Naive thymus-derived CD4-positive, alpha-beta T cell (primary cell): Measurements from ENCODE around the gene FHIT. TPM values are rescaled to one million over a fixed set of nuclear protein-coding genes. Genes with fewer than 3 reads are reported as not detected.

Experiments used
- ATAC-seq: fragments of 150-1000 bp; cut with Tn5 transposase; 2 replicates; pipeline ENCODE4 v1.10.0; 2021; ENCODE audit warnings: mild to moderate bottlenecking, moderate library complexity
- CTCF ChIA-PET: fragments of 350-600 bp; sonication (Branson Sonifier 250); formaldehyde crosslinking; loops from one replicate; lab custom pipeline; 2021; ENCODE audit warnings: antibody characterized with exemption; lab: Charles Lee
- POLR2A ChIA-PET: fragments of 350-600 bp; sonication (Branson Sonifier 250); formaldehyde crosslinking; loops from one replicate; lab custom pipeline; 2021; ENCODE audit warnings: antibody characterized with exemption, inconsistent platforms; lab: Charles Lee
- DNase-seq, 9 donors: peaks; one replicate each; pipeline versions ENCODE4 v3.0.0 to v3.0.0-alpha.2; 2020 to 2022; ENCODE audit warnings: mixed read lengths in 1 of 9
- H3K27ac ChIP-seq: one replicate; pipeline ENCODE4 v1.7.0; 2013; ENCODE audit warnings: mild to moderate bottlenecking, low read depth, low read length, moderate library complexity
- H3K27me3 ChIP-seq, 2 donors: one replicate each; pipeline ENCODE4 v1.7.0; 2013; ENCODE audit warnings: low read length in 2 of 2, mild to moderate bottlenecking in 2 of 2, moderate library complexity in 2 of 2; ENCODE audit not compliant: control insufficient read depth in 2 of 2, insufficient read depth in 2 of 2
- H3K36me3 ChIP-seq, 3 experiments: 1 replicate in 2 of 3; 2 replicates in 1 of 3; pipeline ENCODE4 v1.7.0; 2013; ENCODE audit warnings: low read length in 3 of 3, mild to moderate bottlenecking in 3 of 3, moderate library complexity in 1 of 3; ENCODE audit not compliant: insufficient read depth in 3 of 3, control insufficient read depth in 2 of 3
- H3K4me1 ChIP-seq, 2 donors: one replicate each; pipeline ENCODE4 v1.7.0; 2013; ENCODE audit warnings: low read length in 2 of 2, mild to moderate bottlenecking in 2 of 2, moderate library complexity in 1 of 2; ENCODE audit not compliant: control insufficient read depth in 2 of 2, insufficient read depth in 2 of 2
- H3K4me3 ChIP-seq: 2 replicates; pipeline ENCODE4 v1.7.0; 2013; ENCODE audit warnings: mild to moderate bottlenecking, low read length
- H3K9me3 ChIP-seq, 3 experiments: 1 replicate in 2 of 3; 2 replicates in 1 of 3; pipeline ENCODE4 v1.7.0; 2013; ENCODE audit warnings: low read length in 3 of 3; ENCODE audit not compliant: control insufficient read depth in 2 of 3
- H3K27ac Mint-ChIP-seq, 9 donors: one replicate each; pipeline ENCODE4 v1.8.0; 2020 to 2022; ENCODE audit warnings: mixed read lengths in 9 of 9, mild to moderate bottlenecking in 8 of 9, moderate library complexity in 5 of 9, inconsistent platforms in 2 of 9
- H3K27me3 Mint-ChIP-seq, 5 donors: one replicate each; pipeline ENCODE4 v1.8.0; 2021 to 2022; ENCODE audit warnings: mixed read lengths in 5 of 5, mild to moderate bottlenecking in 1 of 5
- H3K36me3 Mint-ChIP-seq, 5 donors: one replicate each; pipeline ENCODE4 v1.8.0; 2020 to 2022; ENCODE audit warnings: mixed read lengths in 5 of 5, mild to moderate bottlenecking in 3 of 5, inconsistent platforms in 1 of 5
- H3K4me1 Mint-ChIP-seq, 7 donors: one replicate each; pipeline ENCODE4 v1.8.0; 2020 to 2022; ENCODE audit warnings: mixed read lengths in 7 of 7, mild to moderate bottlenecking in 3 of 7, inconsistent platforms in 1 of 7
- H3K4me3 Mint-ChIP-seq, 10 donors: one replicate each; pipeline ENCODE4 v1.8.0; 2020 to 2022; ENCODE audit warnings: mild to moderate bottlenecking in 10 of 10, mixed read lengths in 10 of 10, moderate library complexity in 6 of 10, inconsistent platforms in 2 of 10
- H3K9me3 Mint-ChIP-seq, 11 donors: one replicate each; pipeline ENCODE4 v1.8.0; 2020 to 2022; ENCODE audit warnings: mixed read lengths in 11 of 11, mild to moderate bottlenecking in 4 of 11, inconsistent platforms in 1 of 11, moderate library complexity in 1 of 11
- intact Hi-C, 2 donors: fragments of 100-400 bp; cut with micrococcal nuclease; formaldehyde crosslinking; loops; one replicate each; pipeline ENCODE4 v1.15.1; 2023
- polyA plus RNA-seq, 2 donors: library from polyadenylated mRNA; unstranded; fragments of 300-500 nt; fragmentation: Illumina TruSeq; gene quantifications; one replicate each; pipeline ENCODE4 v1.2.3, GENCODE V29; 2021
- total RNA-seq, 6 experiments: library from RNA in 5 of 6; stranded (reverse) in 5 of 6; gene quantifications; 1 replicate in 5 of 6; 2 replicates in 1 of 6; pipeline ENCODE4 v1.2.3 and lab custom pipeline; 2021 to 2026

FHIT gene
- total and polyA plus RNA-seq, 7 experiments from 2014 or later = 51.2 to 230 (median 152) TPM

GRCh38 chr3:60147249-60147950 is 1103.9 kb downstream of the FHIT start:
- intact Hi-C loops = no loop called here
- H3K27me3 ChIP-seq = no peaks in the 10 kb centered on the region
- ChIA-PET CTCF (no interaction called here), POLR2A (no interaction called here)
- no peaks in the 10 kb centered on the region for H3K36me3 ChIP-seq
- H3K9me3 ChIP-seq = no peaks in the 10 kb centered on the region
- ATAC-seq = peak; percentile 44
- H3K4me3 ChIP-seq = no peak overlapping the region
- Mint-ChIP-seq H3K27ac (peak overlapping the region in 1 of 9 donors; percentile 47), H3K4me1 (peaks cover 0 to 13% (median 9%) of the 10 kb centered on the region in 7 donors), H3K9me3 (peaks cover 0 to 8% (median 0%) of the 10 kb centered on the region in 11 donors), H3K27me3 (no peaks in the 10 kb centered on the region), H3K4me3 (peak overlapping the region in 4 of 10 donors; percentile 23 to 34 (median 28)), H3K36me3 (peaks cover 0 to 6% (median 2%) of the 10 kb centered on the region in 5 donors)
- peak in 7 of 9 donors; percentile 4 to 35 (median 18) for DNase-seq
- no peak overlapping the region for H3K27ac ChIP-seq
- H3K4me1 ChIP-seq = peaks cover 0 to 4% of the 10 kb centered on the region in 2 donors

DNA sequence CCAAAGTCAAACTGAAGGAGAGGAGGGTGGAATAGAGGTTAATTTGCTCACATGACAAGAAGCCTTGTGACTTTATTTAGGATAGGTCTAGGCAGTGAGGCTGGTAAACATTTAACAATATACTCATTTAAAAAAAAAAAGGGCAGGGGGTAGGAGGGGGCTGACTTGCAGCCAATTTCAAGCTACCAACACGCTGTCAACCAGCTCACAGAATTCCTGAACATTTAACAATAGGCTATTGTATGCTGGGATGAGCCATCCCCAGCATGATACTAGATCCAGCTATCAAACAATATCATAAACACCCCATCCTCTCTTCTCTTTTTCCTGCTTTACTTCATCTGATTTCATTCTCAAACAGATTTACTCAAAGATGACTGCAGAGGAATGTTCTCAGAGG is 1105.1 kb downstream of the FHIT start:
- ChIA-PET POLR2A (no interaction called here), CTCF (no interaction called here)
- Mint-ChIP-seq H3K36me3 (peaks cover 0 to 2% (median 0%) of the 10 kb centered on the region in 5 donors), H3K4me3 (no peak overlapping the region), H3K27me3 (no peaks in the 10 kb centered on the region), H3K4me1 (peaks cover 0 to 13% (median 9%) of the 10 kb centered on the region in 7 donors), H3K9me3 (no peaks in the 10 kb centered on the region), H3K27ac (no peak overlapping the region)
- no peaks in the 10 kb centered on the region for H3K27me3 ChIP-seq
- DNase-seq (no peak), ATAC-seq (no peak)
- no peak overlapping the region for H3K4me3 ChIP-seq
- H3K36me3 ChIP-seq = no peaks in the 10 kb centered on the region
- no peak overlapping the region for H3K27ac ChIP-seq
- intact Hi-C loops = no loop called here
- peaks cover 0 to 4% of the 10 kb centered on the region in 2 donors for H3K4me1 ChIP-seq
- H3K9me3 ChIP-seq = no peaks in the 10 kb centered on the region

DNA sequence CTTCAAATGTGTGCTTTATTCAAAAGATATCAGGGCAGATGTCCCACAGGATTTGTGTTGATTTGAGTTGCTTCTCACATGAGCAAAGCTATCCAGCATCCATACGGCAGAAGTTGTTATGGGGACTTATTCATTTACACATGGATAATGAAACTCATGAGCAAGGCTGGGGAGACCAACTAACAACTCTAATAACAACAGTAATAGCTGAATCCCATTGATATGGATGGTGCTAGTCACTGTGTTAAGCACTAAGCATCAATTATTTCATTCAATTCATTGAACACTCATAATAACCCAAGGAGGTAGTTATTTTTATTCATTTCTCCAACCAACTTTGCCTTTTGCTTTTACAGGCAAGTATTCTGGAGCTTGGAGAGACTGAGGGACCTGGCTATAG is 1107.2 kb downstream of the FHIT start:
- no peak overlapping the region for H3K4me3 ChIP-seq
- H3K4me1 Mint-ChIP-seq = peaks cover 0 to 13% (median 9%) of the 10 kb centered on the region in 7 donors
- intact Hi-C loops = no loop called here
- H3K27me3 Mint-ChIP-seq = no peaks in the 10 kb centered on the region
- no peaks in the 10 kb centered on the region for H3K9me3 ChIP-seq
- peaks cover 0 to 7% (median 0%) of the 10 kb centered on the region in 5 donors for H3K36me3 Mint-ChIP-seq
- H3K36me3 ChIP-seq = no peaks in the 10 kb centered on the region
- no peak overlapping the region for H3K27ac ChIP-seq
- ChIA-PET POLR2A (no interaction called here), CTCF (no interaction called here)
- no peak overlapping the region for H3K4me3 Mint-ChIP-seq
- ATAC-seq (no peak), DNase-seq (no peak)
- peaks cover 0 to 2% (median 0%) of the 10 kb centered on the region in 11 donors for H3K9me3 Mint-ChIP-seq
- peaks cover 0 to 4% of the 10 kb centered on the region in 2 donors for H3K4me1 ChIP-seq
- H3K27me3 ChIP-seq = no peaks in the 10 kb centered on the region
- H3K27ac Mint-ChIP-seq = no peak overlapping the region

- CTCF ChIA-PET = no interaction called here
- H3K9me3 Mint-ChIP-seq = peaks cover 0 to 2% (median 0%) of the 10 kb centered on the region in 11 donors
- no peaks in the 10 kb centered on the region for H3K9me3 ChIP-seq
- H3K4me1 ChIP-seq = peaks cover 0 to 2% of the 10 kb centered on the region in 2 donors
- peaks cover 0 to 15% (median 7%) of the 10 kb centered on the region in 7 donors for H3K4me1 Mint-ChIP-seq
- no peak overlapping the region for H3K27ac ChIP-seq
- ATAC-seq (no peak), DNase-seq (no peak)
- no peak overlapping the region for H3K4me3 ChIP-seq
- intact Hi-C loops = no loop called here
- H3K27me3 Mint-ChIP-seq = no peaks in the 10 kb centered on the region
- no peak overlapping the region for H3K4me3 Mint-ChIP-seq
- POLR2A ChIA-PET = no interaction called here
- peaks cover 0 to 12% (median 0%) of the 10 kb centered on the region in 5 donors for H3K36me3 Mint-ChIP-seq
- no peaks in the 10 kb centered on the region for H3K27me3 ChIP-seq
- H3K27ac Mint-ChIP-seq = no peak overlapping the region
- H3K36me3 ChIP-seq = no peaks in the 10 kb centered on the region
Measured at GRCh38 chr3:60142009-60142408, 1109.2 kb downstream of the FHIT start.

DNA sequence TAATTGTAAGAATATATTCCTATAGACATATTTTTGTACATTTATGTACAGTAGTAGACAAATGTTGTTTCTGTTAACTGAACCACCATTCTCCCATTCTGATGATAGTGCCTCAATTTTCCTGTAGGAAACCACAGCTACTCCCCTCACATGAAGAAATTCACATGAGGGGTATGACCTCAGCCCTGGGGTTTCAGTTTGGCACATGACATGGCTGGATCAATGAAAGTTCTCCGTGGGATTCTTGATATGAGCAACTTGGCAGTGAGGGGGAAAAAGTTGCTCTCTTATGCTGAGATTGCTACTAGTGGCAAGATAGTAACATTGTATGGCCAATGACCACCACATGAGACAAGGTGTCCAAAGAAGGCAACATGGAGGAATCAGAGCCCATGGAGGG is 1111.1 kb downstream of the FHIT start:
- ATAC-seq (no peak), DNase-seq (no peak)
- H3K4me3 ChIP-seq = no peak overlapping the region
- H3K36me3 ChIP-seq = no peaks in the 10 kb centered on the region
- H3K9me3 Mint-ChIP-seq = peaks cover 0 to 8% (median 0%) of the 10 kb centered on the region in 11 donors
- no peaks in the 10 kb centered on the region for H3K27me3 Mint-ChIP-seq
- no peak overlapping the region for H3K27ac ChIP-seq
- no peaks in the 10 kb centered on the region for H3K9me3 ChIP-seq
- H3K27ac Mint-ChIP-seq = no peak overlapping the region
- no peaks in the 10 kb centered on the region for H3K4me1 ChIP-seq
- no peak overlapping the region for H3K4me3 Mint-ChIP-seq
- ChIA-PET CTCF (interaction anchor here (0.7 kb wide), 1 partner anchor 58 kb away, joined by 3 read pairs; no protein-coding TSS in a partner anchor), POLR2A (interaction anchor here (0.7 kb wide), 1 partner anchor 33 kb away, joined by 4 read pairs; no protein-coding TSS in a partner anchor)
- intact Hi-C loops = no loop called here
- peaks cover 0 to 10% (median 0%) of the 10 kb centered on the region in 5 donors for H3K36me3 Mint-ChIP-seq
- peaks cover 0 to 11% (median 2%) of the 10 kb centered on the region in 7 donors for H3K4me1 Mint-ChIP-seq
- no peaks in the 10 kb centered on the region for H3K27me3 ChIP-seq

- Histone ChIP-seq H3K4me1 (no peaks in the 10 kb centered on the region), H3K27me3 (no peaks in the 10 kb centered on the region), H3K27ac (no peak overlapping the region), H3K4me3 (no peak overlapping the region), H3K36me3 (no peaks in the 10 kb centered on the region), H3K9me3 (no peaks in the 10 kb centered on the region)
- Mint-ChIP-seq H3K9me3 (peaks cover 0 to 12% (median 0%) of the 10 kb centered on the region in 11 donors), H3K27ac (no peak overlapping the region), H3K36me3 (peaks cover 0 to 20% (median 0%) of the 10 kb centered on the region in 5 donors), H3K4me1 (peaks cover 0 to 15% (median 10%) of the 10 kb centered on the region in 7 donors), H3K27me3 (no peaks in the 10 kb centered on the region), H3K4me3 (no peak overlapping the region)
- CTCF ChIA-PET = no interaction called here
- no peak for ATAC-seq
- intact Hi-C loops = no loop called here
- DNase-seq = no peak
- POLR2A ChIA-PET = interaction anchor here (1.1 kb wide), 1 partner anchor 10 kb away, joined by 4 read pairs; no protein-coding TSS in a partner anchor
Measured at GRCh38 chr3:60136601-60137000, 1114.7 kb downstream of the FHIT start.
